HepG2 (cell line): Measurements from ENCODE around the gene POLR1D. TPM values are rescaled to one million over a fixed set of nuclear protein-coding genes. Genes with fewer than 3 reads are reported as not detected.
A peak's percentile ranks its signal among the peaks of the same experiment; 100 is the strongest.

ENCODE experiments used
- ATRX ChIP-seq: sonication (generic); formaldehyde crosslinking; IDR thresholded peaks from 2 replicates; pipeline ENCODE4 v1.4.0; 2020; ENCODE audit warnings: missing genetic modification reagents, borderline replicate concordance
- CENPT ChIP-seq: sonication (generic); formaldehyde crosslinking; IDR thresholded peaks from 2 replicates; pipeline ENCODE4 v1.8.0; 2022; ENCODE audit warnings: low read depth, mild to moderate bottlenecking, moderate library complexity, missing genetic modification reagents
- DNMT1 ChIP-seq: sonication (generic); formaldehyde crosslinking; IDR thresholded peaks from 2 replicates; pipeline ENCODE4 v1.5.1; 2020; ENCODE audit warnings: mild to moderate bottlenecking, missing genetic modification reagents
- DR1 ChIP-seq: sonication (generic); formaldehyde crosslinking; IDR thresholded peaks from 2 replicates; pipeline ENCODE4 v1.8.0; 2021; ENCODE audit warnings: mild to moderate bottlenecking, missing genetic modification reagents, inconsistent platforms
- GPN1 ChIP-seq: sonication (generic); formaldehyde crosslinking; IDR thresholded peaks from 2 replicates; pipeline ENCODE4 v1.5.1; 2020; ENCODE audit warnings: missing genetic modification reagents, borderline replicate concordance
- IKZF4 ChIP-seq: sonication (generic); formaldehyde crosslinking; IDR thresholded peaks from 2 replicates; pipeline ENCODE4 v1.5.1; 2020; ENCODE audit warnings: borderline replicate concordance, mild to moderate bottlenecking, low read depth, missing genetic modification reagents; ENCODE audit errors: not compliant biosample characterization
- NR3C1 ChIP-seq: sonication (generic); formaldehyde crosslinking; IDR thresholded peaks from 2 replicates; pipeline ENCODE4 v1.4.0; 2020; ENCODE audit warnings: missing genetic modification reagents
- ZFX ChIP-seq: sonication (generic); formaldehyde crosslinking; IDR thresholded peaks from 2 replicates; pipeline ENCODE4 v1.4.0; 2020; ENCODE audit warnings: mild to moderate bottlenecking, low read depth, missing genetic modification reagents, moderate library complexity
- ZNF549 ChIP-seq: sonication (generic); formaldehyde crosslinking; IDR thresholded peaks from 2 replicates; pipeline ENCODE4 v1.5.0; 2020; ENCODE audit warnings: missing genetic modification reagents
- ZNF850 ChIP-seq: sonication (generic); formaldehyde crosslinking; conservative IDR thresholded peaks from 2 replicates; pipeline ENCODE4 v1.9.0; 2021; ENCODE audit warnings: mild to moderate bottlenecking, missing genetic modification reagents
- polyA plus RNA-seq, 8 experiments: library from polyadenylated mRNA; depleted of rRNA in 3 of 8; stranded (reverse) in 7 of 8; unstranded in 1 of 8; fragments of >200 nt; fragmentation: Illumina TruSeq in 4 of 8; extraction: Trizol in 4 of 8; gene quantifications; 2 replicates each; pipeline versions ENCODE4 v1.2.1 to v1.2.3, GENCODE V29; 2011 to 2016; ENCODE audit warnings: low read depth in 4 of 8, missing spikeins in 1 of 8, mixed read lengths in 1 of 8; ENCODE audit not compliant: insufficient read depth in 1 of 8
- total RNA-seq, 5 experiments: library from RNA; depleted of rRNA; stranded (reverse); fragments of >200 nt; fragmentation: Illumina TruSeq; extraction: Trizol; gene quantifications; 2 replicates each; pipeline ENCODE4 v1.2.3, GENCODE V29; 2016; ENCODE audit warnings: low read depth in 1 of 5
- TF ChIP-seq, protein P1 (sequence below): sonication (generic); formaldehyde crosslinking; IDR thresholded peaks from 2 replicates; pipeline ENCODE4 v1.5.1; 2020; ENCODE audit warnings: mild to moderate bottlenecking, missing genetic modification reagents, moderate library complexity
- TF ChIP-seq, protein P2 (sequence below): sonication (generic); formaldehyde crosslinking; IDR thresholded peaks from 2 replicates; pipeline ENCODE4 v1.4.0; 2020; ENCODE audit warnings: missing genetic modification reagents
- TF ChIP-seq, protein P3 (sequence below): sonication (generic); formaldehyde crosslinking; IDR thresholded peaks from 2 replicates; pipeline ENCODE4 v1.8.1; 2022; ENCODE audit warnings: low read depth, mild to moderate bottlenecking, missing genetic modification reagents
- TF ChIP-seq, protein P4 (sequence below): sonication (generic); formaldehyde crosslinking; IDR thresholded peaks from 2 replicates; pipeline ENCODE4 v1.9.0; 2021; ENCODE audit warnings: missing genetic modification reagents, mild to moderate bottlenecking, borderline replicate concordance
- TF ChIP-seq, protein P5 (sequence below): sonication (generic); formaldehyde crosslinking; IDR thresholded peaks from 2 replicates; pipeline ENCODE4 v1.4.0; 2020; ENCODE audit warnings: mild to moderate bottlenecking, missing genetic modification reagents

The POLR1D gene
- total and polyA plus RNA-seq, 2 of the 13 experiments (the other 11 are each of a cell fraction or from before 2014, with no cell fraction given), result 183 to 490 TPM

DNA sequence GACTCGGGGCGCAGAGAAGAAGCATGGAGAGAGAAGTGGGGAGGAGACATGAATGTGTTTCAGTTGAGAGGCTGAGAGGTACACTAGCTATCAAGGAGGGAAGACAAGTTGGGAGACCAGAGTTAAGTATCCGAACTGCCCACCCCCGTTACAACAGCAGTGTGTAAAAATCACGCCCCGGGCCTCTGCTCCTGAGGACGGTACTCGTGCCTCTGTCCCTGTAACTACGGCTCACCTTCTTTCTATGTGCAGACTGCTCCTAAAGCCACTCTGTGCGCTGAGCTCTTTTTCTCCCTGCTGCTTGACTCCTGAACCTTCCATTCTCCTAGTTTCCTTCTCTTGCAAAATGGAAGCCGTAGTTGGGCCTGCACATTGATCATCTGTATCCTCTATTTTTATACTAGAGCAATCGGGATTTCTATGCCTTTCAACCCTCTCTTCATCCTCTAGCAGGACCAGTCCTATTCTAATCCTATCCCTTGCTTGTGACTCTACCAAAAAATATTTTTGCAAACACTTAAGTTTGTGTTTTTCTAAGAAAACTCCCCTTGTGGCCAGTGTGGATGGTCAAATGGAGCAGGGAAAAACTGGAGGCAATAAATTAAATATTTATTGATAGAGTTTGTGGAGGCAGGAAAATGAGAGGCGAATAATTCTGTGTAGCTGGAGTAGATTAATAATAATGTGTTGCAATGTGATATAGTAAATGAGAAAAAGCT, 569 bp downstream of the POLR1D start (continued):
- TF ChIP-seq IKZF4 (CRISPR knock-in tag) (no peak), DNMT1 (CRISPR knock-in tag) (no peak), ZFX (CRISPR knock-in tag) (peak; percentile 10; the same call in 1 of the 2 replicates), ATRX (no peak), GPN1 (CRISPR knock-in tag) (no peak), ZNF549 (no peak), CENPT (no peak), NR3C1 (no peak), ZNF850 (CRISPR knock-in tag) (no peak), DR1 (CRISPR knock-in tag) (no peak)
- TF ChIP-seq, protein P1, sequence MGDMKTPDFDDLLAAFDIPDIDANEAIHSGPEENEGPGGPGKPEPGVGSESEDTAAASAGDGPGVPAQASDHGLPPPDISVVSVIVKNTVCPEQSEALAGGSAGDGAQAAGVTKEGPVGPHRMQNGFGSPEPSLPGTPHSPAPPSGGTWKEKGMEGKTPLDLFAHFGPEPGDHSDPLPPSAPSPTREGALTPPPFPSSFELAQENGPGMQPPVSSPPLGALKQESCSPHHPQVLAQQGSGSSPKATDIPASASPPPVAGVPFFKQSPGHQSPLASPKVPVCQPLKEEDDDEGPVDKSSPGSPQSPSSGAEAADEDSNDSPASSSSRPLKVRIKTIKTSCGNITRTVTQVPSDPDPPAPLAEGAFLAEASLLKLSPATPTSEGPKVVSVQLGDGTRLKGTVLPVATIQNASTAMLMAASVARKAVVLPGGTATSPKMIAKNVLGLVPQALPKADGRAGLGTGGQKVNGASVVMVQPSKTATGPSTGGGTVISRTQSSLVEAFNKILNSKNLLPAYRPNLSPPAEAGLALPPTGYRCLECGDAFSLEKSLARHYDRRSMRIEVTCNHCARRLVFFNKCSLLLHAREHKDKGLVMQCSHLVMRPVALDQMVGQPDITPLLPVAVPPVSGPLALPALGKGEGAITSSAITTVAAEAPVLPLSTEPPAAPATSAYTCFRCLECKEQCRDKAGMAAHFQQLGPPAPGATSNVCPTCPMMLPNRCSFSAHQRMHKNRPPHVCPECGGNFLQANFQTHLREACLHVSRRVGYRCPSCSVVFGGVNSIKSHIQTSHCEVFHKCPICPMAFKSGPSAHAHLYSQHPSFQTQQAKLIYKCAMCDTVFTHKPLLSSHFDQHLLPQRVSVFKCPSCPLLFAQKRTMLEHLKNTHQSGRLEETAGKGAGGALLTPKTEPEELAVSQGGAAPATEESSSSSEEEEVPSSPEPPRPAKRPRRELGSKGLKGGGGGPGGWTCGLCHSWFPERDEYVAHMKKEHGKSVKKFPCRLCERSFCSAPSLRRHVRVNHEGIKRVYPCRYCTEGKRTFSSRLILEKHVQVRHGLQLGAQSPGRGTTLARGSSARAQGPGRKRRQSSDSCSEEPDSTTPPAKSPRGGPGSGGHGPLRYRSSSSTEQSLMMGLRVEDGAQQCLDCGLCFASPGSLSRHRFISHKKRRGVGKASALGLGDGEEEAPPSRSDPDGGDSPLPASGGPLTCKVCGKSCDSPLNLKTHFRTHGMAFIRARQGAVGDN (CRISPR knock-in tag), result peak; percentile 33; the same call in 1 of the 2 replicates
- TF ChIP-seq, protein P2, sequence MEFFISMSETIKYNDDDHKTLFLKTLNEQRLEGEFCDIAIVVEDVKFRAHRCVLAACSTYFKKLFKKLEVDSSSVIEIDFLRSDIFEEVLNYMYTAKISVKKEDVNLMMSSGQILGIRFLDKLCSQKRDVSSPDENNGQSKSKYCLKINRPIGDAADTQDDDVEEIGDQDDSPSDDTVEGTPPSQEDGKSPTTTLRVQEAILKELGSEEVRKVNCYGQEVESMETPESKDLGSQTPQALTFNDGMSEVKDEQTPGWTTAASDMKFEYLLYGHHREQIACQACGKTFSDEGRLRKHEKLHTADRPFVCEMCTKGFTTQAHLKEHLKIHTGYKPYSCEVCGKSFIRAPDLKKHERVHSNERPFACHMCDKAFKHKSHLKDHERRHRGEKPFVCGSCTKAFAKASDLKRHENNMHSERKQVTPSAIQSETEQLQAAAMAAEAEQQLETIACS (CRISPR knock-in tag), result no peak
- TF ChIP-seq, protein P3, sequence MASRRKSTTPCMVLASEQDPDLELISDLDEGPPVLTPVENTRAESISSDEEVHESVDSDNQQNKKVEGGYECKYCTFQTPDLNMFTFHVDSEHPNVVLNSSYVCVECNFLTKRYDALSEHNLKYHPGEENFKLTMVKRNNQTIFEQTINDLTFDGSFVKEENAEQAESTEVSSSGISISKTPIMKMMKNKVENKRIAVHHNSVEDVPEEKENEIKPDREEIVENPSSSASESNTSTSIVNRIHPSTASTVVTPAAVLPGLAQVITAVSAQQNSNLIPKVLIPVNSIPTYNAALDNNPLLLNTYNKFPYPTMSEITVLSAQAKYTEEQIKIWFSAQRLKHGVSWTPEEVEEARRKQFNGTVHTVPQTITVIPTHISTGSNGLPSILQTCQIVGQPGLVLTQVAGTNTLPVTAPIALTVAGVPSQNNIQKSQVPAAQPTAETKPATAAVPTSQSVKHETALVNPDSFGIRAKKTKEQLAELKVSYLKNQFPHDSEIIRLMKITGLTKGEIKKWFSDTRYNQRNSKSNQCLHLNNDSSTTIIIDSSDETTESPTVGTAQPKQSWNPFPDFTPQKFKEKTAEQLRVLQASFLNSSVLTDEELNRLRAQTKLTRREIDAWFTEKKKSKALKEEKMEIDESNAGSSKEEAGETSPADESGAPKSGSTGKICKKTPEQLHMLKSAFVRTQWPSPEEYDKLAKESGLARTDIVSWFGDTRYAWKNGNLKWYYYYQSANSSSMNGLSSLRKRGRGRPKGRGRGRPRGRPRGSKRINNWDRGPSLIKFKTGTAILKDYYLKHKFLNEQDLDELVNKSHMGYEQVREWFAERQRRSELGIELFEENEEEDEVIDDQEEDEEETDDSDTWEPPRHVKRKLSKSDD (CRISPR knock-in tag), result no peak
- TF ChIP-seq, protein P4, sequence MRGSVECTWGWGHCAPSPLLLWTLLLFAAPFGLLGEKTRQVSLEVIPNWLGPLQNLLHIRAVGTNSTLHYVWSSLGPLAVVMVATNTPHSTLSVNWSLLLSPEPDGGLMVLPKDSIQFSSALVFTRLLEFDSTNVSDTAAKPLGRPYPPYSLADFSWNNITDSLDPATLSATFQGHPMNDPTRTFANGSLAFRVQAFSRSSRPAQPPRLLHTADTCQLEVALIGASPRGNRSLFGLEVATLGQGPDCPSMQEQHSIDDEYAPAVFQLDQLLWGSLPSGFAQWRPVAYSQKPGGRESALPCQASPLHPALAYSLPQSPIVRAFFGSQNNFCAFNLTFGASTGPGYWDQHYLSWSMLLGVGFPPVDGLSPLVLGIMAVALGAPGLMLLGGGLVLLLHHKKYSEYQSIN (CRISPR knock-in tag), result 0 out of 2 replicates have a peak, but pooled peaks have one; percentile 20
- TF ChIP-seq, protein P5, sequence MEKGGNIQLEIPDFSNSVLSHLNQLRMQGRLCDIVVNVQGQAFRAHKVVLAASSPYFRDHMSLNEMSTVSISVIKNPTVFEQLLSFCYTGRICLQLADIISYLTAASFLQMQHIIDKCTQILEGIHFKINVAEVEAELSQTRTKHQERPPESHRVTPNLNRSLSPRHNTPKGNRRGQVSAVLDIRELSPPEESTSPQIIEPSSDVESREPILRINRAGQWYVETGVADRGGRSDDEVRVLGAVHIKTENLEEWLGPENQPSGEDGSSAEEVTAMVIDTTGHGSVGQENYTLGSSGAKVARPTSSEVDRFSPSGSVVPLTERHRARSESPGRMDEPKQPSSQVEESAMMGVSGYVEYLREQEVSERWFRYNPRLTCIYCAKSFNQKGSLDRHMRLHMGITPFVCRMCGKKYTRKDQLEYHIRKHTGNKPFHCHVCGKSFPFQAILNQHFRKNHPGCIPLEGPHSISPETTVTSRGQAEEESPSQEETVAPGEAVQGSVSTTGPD (CRISPR knock-in tag), result no peak
